Stimulated activated CD4-positive, alpha-beta T cell treated with anti-CD3 and anti-CD28 coated beads, Interleukin-2, amount 100 ng/mL, for 48 hours (primary cell): Measurements from ENCODE around the gene PNPO.
"Not testable (repeated sequence)": the region's sequence is repeated elsewhere in the genome, so short reads cannot be mapped to it uniquely, and the experiment has no call there.

Experiments
- DNase-seq, 2 donors: peaks; one replicate each; pipeline ENCODE4 v3.0.0-alpha.2; 2020

Gene PNPO

GRCh38 chr17:47918991-47919390 lies 22.4 kb upstream of the PNPO start:
- no peak for DNase-seq

GRCh38 chr17:47919889-47920288 lies 21.5 kb upstream of the PNPO start:
- not testable (repeated sequence) for DNase-seq

GRCh38 chr17:47924785-47925677 lies 16.3 kb upstream of the PNPO start:
- no peak for DNase-seq

- no peak for DNase-seq
Observed at GRCh38 chr17:47925678-47925988, 15.7 kb upstream of the PNPO start.

DNA sequence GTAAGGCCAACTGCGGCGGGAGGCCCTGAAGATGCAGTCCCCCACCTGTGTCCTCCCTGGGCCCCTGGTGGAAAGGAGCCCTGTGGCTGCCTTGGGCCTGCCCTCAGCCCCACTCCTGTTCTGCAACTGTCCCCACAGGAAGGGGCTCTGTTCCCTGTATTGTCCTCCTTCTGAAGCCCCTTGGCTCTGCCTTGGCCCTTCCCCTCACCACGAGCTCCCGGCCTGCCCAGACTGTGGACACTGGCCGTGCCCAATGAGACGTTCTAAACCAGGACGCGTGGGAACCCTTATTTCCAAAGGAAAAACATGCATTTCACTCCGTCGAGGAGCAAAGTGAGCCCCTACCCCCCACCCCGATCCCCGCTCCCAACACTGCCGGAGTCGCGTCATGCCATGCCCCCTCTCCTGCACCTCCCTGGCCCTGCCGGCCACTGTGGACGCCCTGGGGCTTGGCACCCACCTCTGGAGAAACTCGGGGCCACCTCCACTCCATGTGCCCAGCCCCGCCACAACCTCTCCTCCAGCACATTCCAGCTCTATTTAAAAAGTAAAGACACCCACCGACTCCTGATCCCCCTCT lies 13.5 kb upstream of the PNPO start:
- no peak for DNase-seq

DNA sequence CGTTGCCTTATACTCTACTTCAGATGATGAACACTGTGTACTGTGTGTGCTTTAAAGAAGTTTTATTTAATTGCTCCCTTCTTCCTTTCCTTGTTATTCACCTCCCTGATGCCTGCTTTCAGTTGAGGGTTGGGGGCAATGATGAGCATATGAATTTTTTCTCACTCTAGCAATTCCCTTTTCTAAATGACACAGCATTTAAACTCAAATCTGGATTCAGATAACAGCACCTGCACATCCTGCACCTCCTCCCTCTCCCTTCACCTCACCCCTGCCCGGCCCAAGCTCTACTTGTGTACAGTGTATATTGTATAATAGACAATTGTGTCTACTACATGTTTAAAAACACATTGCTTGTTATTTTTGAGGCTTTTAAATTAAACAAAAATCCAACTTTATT lies 13.0 kb upstream of the PNPO start:
- DNase-seq: no peak

GRCh38 chr17:47929218-47930000 lies 12.0 kb upstream of the PNPO start:
- DNase-seq: no peak

DNA sequence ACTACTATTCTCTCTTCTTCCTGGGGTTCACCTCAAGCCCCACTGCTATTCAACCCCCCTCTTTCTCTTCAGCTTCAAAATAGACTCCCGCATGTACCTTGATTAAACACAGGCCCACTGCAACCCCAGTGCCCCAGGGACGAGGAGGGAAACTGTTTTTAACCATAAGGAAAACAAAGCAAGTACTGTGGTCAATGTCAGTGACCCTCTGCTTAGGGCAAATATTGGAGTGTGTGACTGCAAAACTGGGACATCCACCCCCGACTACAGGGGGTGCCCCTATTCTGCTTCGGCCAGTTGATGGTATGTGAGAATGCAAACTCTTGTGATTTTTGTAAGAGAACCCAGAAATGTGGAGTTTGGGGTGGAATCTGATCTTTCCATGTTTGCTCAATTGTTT lies 9.5 kb upstream of the PNPO start:
- no peak for DNase-seq

DNA sequence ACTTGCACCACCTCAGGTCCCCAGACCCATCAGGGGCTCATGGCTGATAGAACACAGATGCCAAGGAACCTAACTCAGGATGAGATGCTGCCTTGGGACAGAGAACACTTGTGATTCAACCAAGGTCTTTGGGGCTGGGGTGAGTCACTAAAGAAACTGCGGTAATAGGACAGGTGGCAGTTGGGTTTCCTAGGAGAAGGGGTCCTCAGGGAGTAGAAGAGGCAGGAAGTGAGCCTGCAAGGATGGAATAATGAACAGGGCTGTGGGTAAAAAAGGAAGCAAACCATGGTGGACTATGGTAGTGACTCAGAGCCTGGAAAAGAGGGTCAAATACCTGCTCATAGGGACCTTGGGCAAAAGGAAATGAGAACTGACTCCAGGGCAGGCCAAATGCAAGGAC lies 6.5 kb upstream of the PNPO start:
- DNase-seq: no peak

GRCh38 chr17:47935468-47935867 lies 5.9 kb upstream of the PNPO start:
- DNase-seq: not testable (repeated sequence)

DNA sequence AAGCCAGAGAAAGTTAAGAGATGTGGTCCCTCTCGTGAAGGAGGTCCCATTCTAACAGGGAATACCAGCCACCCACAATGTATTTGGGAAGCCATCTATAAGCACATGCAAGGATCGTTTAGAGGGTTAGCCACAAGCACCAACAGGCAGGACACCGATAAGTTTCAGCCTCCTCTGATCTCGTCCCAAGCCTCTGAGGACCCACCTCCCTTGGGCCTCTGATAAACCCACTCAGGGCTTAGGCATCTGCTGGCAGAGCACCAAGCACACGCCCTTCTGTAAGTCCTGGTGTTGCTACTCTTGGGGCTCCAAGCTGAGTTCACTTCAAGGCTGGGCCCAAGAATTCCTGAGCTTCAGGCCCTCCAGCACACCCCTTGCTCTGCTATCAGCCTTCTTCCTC lies 5.4 kb upstream of the PNPO start:
- DNase-seq: no peak

- no peak for DNase-seq
Observed at GRCh38 chr17:47937941-47938340, 3.4 kb upstream of the PNPO start.

DNA sequence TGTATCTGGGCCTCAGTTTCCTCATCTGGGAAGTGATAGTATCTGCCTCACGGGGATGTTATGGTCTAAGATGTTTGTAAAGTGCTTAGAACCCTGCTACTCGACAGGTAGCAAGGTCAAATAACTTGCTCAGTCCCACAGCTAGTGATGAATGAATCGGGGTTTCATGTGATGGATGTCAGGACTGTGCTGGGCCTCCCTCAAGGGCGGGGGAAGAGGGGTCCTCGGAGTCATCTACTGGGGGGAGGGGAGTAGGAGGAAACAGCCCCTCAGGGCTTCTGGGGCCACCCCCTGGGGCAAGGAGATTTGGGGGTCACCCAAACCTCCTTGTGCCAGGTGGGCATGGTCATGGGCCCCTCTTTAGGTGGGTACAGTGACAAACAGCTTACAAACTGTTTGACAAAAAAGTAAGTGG lies 732 bp downstream of the PNPO start:
- DNase-seq: no peak

DNA sequence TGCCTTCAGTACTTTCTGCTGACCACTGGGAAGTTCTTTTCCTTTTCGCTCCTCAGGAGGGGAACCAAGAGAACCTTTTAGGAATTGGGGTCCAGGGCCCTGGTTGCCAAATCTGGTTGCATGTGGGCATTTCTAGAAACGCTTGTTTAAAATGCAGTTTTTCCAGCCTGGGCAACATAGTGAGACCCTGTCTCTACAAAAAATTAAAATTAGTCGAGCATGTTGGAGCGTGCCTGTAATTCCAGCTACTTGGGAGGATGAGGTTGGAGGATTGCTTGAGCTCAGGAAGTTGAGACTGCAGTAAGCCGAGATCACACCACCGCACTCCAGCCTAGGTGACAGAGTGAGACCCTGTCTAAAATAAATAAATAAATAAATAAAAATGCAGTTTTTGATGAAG lies 1.2 kb downstream of the PNPO start:
- DNase-seq: no peak

DNA sequence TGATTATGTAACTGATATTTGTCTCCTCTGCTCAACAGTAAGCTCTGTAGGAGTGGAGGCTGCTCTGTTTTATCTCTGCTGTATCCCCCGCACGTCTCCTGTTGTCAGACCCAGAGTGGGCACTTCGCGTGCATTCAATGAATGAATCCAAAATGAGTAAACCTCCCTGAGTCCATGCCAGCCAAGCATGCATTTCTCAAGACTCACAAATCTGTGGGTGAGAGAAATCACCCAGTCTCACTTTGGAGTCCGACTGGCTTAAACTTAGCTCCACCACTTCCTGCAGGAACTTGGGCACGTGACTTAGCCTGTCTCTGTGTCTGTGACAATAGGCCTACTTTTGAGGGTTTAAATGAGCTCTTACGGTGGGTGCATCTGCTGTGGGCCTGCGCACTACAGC lies 3.7 kb downstream of the PNPO start:
- DNase-seq: no peak

DNA sequence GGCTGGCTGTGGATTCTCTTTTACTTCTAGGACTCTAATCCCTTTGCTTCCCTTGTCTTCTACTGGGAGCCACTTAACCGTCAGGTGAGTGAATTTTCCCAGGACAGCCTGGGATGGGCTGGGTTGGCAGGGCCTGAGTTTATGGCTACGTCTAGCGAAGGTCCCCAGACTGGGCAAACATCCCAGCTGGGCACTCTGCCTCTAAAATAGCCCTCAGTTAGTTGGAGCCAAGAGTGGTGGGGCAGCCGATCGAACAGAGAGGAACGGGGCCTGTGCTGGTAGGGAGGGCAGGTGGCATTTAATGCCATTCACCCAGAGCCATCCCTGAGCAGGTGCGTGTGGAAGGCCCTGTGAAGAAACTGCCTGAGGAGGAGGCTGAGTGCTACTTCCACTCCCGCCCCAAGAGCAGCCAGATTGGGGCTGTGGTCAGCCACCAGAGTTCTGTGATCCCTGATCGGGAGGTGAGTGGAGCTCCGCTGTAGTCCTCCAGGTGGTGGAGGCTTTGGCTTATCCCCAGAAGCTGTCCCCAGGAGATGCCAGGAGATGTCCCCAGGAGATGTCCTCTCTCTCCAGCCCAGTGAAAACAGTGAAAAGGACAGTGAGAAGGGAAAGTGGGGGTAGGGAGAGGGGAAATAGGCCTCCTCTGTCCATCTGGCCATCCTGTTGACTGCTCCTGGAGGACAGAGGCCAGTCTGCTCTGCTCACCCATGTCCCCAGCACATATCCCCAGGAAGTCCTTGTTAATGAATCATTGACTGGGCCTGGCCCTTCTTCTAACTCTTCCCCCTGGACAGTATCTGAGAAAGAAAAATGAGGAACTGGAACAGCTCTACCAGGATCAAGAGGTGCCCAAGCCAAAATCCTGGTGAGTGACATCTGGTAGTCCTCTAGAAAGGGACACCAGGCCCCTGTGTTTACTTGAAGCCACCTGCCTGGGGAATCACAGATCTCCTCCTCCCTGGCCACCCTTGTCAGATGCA lies 4.4 kb downstream of the PNPO start:
- DNase-seq: no peak

- no peak for DNase-seq
Observed at GRCh38 chr17:47946516-47946915, 5.1 kb downstream of the PNPO start.

DNA sequence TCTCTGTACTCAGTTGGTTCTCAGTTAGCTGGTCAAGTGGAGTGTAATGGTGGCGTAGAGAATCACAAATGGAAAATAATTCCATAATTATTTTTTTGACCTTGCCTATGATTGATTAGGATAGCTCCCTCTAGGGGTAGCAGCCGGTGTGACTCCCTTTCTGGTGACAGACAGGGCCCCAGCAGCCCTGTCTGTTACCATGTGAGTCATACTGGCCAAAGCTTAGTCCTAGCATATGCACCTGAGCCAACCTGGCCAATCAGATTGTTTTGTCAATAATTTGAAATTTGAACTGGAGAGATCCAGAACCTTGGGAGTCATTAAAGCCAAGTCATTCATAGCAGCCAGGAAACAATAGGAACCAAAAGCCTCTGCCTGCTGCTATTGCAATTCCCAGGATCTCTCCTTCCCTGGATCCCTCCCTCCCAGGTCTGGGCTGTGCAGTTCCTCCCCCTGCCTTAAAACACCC lies 5.6 kb downstream of the PNPO start:
- peak; percentile 72 to 79 for DNase-seq

DNA sequence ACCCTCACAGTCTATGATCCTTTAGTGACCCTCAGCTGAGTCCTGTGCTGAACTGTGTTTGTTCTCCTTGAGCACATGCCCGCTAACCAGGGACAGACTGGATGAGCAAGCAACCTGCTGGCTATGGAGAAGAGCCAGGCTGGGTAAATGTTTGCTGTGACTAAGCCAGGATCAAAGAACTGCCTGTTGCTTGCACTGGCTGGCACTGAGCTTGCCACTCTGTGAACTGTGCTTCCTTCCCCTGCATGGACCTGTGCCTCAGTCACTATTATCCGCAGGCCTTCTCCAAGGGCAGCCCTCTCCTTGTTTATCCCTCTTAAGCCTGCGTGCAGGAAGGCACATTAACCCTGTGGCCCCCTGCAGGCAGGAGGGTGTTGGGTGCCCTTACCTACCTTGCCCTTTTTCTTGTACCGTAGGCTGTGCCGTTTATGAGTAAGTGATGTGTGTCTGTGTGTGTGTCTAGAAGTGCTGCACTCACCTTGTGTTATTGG lies 7.4 kb downstream of the PNPO start:
- no peak for DNase-seq

GRCh38 chr17:47949197-47949759 lies 7.9 kb downstream of the PNPO start:
- peak; percentile 84 to 87 for DNase-seq

DNA sequence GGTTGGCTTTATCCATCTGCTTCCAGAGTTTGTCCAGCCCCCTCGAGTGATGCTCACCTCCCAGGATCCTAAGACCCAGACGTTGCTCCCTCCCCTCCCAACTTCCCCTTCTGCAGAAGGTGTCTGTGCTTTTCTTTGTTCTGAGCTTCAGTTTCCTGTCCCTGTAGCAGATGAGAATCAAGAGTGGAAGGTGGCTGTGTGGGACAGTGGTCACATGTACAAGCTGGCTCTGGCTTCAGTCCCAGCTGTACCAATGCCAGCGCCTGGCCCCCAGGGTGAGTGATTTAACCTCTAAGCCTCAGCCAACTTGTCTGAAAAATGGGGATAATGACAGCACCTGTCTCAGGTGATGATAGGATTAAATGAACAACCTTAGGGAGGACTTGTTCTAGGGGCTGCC lies 8.6 kb downstream of the PNPO start:
- no peak for DNase-seq

DNA sequence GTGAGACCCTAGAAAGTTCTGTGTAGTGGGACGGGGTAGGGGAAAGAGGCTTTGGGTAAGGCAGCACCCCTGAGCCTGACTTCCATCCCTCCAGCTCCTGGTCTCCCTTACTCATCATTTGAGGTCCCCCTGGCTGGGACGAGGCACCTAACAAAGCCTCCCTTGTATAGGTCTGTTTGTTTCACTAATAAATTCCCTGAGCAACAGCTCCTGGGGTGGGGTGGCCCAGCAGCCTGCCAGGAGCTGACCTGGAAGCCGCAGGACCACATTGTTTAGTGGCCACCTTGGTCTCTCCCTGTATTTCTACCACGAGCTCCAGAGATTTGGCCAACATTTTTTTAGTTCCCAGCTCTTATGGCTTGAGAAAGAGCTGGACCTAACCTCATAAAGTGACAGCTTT lies 9.1 kb downstream of the PNPO start:
- no peak for DNase-seq
